Amygdala (tissue), 56 donors: ENCODE data around the gene GRM5.
"Not testable (repeated sequence)": the region's sequence is repeated elsewhere in the genome, so short reads cannot be mapped to it uniquely, and the experiment has no call there.

Experiments
- DNase-seq, 56 donors: peaks; one replicate each; lab custom pipeline; 2025; lab: John Stamatoyannopoulos, UW

Gene GRM5

DNA sequence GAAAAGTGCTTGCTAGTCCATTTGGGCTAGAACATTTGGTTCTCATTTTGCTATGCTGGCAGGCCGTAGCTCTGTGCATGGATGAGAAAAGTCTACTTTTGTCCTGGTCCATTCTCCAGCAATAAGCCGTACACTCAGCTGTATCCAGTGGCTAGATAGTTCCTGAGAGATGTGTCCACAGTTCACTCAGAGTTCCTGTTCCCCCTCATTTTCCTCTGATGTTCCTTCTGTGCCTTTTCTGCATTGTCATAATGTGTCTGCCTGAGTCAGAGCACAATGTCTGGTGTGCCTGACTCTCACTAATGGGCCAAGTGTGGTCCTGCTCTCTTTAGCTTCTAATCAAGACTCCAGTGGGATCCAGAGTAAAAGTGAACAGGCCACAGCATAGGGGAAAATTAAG lies 512.6 kb downstream of the GRM5 start:
- no peak for DNase-seq

DNA sequence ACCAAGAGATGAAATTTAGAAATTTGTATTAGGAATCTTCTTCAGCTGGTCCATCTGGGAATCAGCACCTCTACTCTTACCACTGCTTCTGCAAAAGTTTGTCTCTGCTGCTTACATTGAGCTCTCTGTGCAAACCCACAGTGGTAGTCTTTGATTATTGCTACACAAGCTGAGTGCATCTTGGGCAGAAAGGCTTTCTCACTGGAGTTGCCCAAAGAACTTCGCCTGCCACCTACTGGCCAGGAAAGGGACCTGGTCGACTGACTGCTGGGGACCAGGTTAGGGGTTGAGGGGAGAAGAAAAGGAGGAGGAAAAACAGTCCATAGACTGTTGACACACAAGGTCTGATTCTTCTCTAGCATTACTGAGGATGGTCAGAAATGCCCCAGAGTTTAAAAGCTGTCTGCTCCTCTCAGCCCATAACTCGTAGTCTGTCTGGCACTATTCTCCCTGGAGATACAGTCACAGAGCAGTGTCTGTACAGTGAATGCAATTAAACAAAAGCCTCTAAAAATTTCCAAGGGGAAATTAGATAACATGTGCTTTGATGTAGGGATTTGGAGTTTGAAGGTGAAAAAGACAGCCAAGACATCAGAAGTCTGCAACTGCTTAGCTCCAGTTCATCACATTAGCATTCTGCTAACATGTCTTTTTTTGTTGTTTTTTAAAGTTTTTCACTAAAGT lies 513.3 kb downstream of the GRM5 start:
- DNase-seq, result peak in 7 of 56 donors; percentile 1 to 20 (median 3)

GRCh38 chr11:88544656-88545280 lies 521.0 kb downstream of the GRM5 start:
- DNase-seq, result no peak

- peak in 49 of 56 donors; percentile 2 to 74 (median 28) for DNase-seq
These were observed 521.7 kb downstream of the GRM5 start for GRCh38 chr11:88543902-88544655.

DNA sequence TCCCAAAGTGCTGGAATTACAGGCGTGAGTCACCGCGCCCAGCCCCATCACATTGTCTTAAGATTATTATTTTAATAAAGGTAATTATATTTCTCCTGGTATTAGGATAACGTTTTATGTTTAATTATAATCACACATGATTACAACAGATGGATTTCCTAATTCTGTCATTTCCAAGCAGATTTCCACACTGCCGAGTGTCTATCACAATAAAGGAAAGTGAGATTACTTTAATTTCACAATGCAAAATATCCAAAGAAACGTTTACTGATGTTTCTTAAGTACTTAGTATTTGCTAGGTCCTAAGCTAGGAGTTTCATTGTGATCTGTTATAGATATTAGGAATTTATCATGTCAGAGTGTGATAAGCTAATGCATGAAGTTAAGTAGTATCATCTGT lies 524.8 kb downstream of the GRM5 start:
- DNase-seq, result no peak

GRCh38 chr11:88538098-88538497 lies 527.7 kb downstream of the GRM5 start:
- DNase-seq, result no peak

DNA sequence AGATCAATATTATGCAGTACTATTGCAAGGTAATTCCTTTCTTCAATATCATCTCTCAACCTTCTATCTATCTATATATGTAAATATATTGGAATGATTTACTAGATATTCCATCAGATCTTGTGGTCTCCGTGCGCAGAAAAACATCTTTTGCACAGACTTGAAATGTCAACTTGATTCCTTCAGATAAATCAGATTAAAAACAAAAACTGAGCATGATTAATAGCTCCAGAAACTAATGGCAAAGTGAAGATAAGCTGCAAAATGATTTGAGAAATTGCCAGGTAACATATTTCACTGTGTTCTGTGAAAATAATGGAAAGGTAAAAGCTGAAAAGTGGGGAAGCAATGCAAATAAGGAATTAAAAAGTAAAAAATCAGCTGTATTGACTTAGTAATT lies 528.2 kb downstream of the GRM5 start:
- DNase-seq, result no peak

DNA sequence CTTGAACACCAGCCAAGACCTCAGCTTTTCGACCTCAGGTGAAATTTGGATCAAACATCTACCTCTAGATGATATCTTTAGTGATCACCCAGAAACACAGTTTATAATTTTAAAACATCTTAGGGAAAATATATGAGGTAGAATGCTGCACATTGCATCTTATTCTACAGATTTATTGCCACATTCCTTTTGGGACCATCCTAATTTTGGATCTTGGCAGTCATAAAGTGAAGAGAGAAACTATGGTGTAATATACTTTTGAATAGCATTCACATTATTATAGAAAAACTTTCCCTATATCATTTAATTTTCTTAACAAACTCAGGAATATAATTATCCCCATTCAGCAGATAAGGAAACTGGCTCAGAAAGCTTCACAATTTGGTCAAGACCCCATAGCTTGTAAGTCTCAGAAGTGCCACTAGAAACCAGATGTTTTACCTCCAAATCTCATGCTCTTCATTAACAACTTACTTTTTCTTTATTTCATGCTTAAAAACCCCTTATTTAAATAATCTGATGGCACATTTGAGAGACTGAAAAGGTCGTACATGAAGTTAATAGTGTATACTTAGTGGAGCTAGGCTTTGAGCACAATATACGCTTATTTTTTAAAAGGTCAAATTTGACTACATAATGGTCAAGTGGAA lies 529.0 kb downstream of the GRM5 start:
- no peak for DNase-seq

DNA sequence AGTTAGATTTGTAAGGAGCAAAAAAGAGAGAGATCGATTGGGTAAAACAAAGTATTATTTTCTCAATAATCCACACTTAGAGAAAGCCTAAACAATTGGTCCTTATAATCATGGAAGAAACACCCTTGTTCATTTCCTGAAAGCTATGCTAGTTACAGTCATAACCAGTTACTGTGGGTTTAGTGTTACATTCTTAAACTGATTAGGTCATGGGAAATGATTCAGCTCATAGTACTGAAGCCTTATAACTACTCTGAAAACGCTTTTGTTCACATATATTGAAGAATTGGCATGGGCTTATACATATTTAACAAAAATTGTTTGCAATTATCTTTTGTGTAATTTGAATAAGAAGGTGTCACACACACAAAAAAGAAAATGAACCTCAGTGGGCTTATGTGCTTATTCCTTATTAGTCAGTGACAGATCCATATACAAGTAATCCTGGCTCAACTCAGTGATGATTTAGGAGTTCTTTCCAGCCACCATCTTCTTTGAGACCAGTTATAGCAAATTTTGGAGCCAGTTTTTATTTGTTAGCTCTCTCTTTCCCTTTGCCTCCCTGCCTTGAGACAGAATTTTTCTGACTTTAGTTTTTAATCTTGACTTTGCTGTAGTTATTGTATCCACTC lies 529.8 kb downstream of the GRM5 start:
- no peak for DNase-seq

DNA sequence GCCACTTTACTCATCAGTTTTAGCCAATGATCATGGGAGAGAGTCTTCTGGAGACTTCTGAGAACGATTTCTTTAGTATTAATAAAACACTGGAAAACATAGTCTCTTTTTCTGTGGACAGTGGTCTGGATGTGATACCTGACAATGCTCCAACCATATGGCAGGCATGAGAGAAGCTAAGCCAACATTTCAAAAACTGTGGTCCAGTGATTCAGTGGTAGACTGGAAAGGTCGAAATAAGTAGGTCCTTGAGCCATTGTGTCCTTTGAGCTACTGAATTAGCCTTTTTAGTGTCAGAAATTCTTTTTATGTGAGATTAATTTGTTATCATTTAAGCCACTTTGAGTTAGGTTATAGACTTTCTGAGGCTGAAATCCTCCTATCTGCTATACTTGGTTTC lies 530.5 kb downstream of the GRM5 start:
- DNase-seq, result no peak

DNA sequence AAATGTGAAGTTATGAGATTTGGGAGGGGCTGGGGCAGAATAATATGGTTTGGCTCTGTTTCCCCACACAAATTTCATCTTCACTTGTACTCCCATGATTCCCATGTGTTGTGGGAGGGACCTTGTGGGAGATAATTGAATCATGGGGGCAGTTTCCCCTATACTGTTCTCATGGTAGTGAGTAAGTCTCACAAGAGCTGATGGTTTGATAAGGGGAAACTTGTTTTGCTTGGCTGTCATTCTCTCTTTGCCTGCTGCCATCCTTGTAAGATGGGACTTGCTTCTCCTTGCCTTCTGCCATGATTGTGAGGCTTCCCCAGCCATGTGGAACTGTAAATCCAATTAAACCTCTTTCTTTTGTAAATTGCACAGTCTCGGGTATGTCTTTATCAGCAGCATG lies 531.1 kb downstream of the GRM5 start:
- not testable (repeated sequence) for DNase-seq

DNA sequence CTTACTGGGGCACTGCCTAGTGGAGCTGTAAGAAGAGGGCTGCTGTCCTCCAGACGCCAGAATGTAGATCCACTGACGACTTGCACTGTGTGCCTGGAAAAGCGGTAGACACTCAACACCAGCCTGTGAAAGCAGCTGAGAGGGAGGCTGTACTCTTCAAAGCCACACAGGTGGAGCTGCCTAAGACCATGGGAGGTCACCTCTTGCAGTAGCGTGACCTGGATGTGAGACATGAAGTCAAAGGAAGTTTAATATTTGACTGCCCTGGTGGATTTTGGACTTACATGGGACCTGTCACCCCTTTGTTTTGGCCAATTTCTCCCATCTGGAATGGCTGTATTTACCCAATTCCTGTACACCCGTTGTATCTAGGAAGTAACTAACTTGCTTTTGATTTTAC lies 531.6 kb downstream of the GRM5 start:
- no peak for DNase-seq

GRCh38 chr11:88533001-88533400 lies 532.8 kb downstream of the GRM5 start:
- DNase-seq, result no peak

- DNase-seq, result no peak
These were observed 534.0 kb downstream of the GRM5 start for GRCh38 chr11:88531831-88532230.

DNA sequence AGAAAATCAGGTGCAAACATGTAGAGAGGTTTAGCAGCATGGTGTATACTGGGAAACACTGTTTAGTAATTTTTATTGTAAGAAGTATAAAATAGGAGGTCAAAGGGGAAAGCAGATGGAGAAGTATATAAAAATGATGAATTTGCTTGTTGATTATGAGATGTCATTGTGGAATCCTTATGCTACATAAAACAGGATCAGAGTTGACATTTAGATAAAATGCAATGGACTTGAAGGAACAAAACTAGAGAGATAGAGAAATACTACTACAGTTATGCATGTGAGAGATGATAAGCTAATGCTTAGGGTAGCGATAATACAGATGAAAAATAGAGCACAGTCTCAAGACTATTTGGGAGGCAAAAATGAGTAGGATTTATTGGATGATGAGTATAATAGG lies 536.4 kb downstream of the GRM5 start:
- no peak for DNase-seq

- DNase-seq, result no peak
These were observed 542.3 kb downstream of the GRM5 start for GRCh38 chr11:88523386-88524071.

GRCh38 chr11:88522624-88523385 lies 543.0 kb downstream of the GRM5 start:
- DNase-seq, result no peak

DNA sequence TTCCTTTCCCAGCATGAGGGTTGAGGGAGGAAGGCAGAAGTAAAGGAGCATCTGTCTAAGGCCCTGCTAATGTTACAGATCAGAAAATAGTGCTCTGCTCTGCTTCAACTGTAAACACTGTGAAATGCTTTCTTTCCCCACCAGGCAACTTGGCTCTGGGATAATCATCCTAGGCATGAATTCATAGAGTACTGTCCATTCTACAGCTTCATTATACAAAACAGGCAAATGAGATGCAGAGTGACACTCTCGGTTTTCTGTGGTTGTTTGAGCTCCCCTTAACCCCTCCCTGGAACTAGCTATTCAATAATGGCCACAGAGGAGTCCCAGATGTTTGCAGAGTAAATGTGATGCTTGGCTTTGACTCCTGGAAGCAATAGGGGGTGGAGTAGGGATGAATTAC lies 544.0 kb downstream of the GRM5 start:
- DNase-seq, result no peak

GRCh38 chr11:88521399-88521798 lies 544.4 kb downstream of the GRM5 start:
- DNase-seq, result no peak
